ENCODE results near the gene AMBRA1.

The AMBRA1 gene

GRCh38 chr11:46475051-46475925, 118.5 kb downstream of the AMBRA1 start:
- DNase-seq (ENCODE audit: low spot score): no peak

GRCh38 chr11:46472662-46472994, 121.2 kb downstream of the AMBRA1 start:
- DNase-seq (ENCODE audit: low spot score): no peak

GRCh38 chr11:46471943-46472661, 121.7 kb downstream of the AMBRA1 start:
- no peak for DNase-seq (ENCODE audit: low spot score)

GRCh38 chr11:46469926-46470325, 123.9 kb downstream of the AMBRA1 start:
- no peak for DNase-seq (ENCODE audit: low spot score)

- no peak for DNase-seq (ENCODE audit: low spot score)
Measured at GRCh38 chr11:46465683-46466082, 128.1 kb downstream of the AMBRA1 start.

GRCh38 chr11:46463701-46464421, 130.0 kb downstream of the AMBRA1 start:
- no peak for DNase-seq (ENCODE audit: low spot score)

- no peak for DNase-seq (ENCODE audit: low spot score)
Measured at GRCh38 chr11:46461461-46461927, 132.3 kb downstream of the AMBRA1 start.

- DNase-seq (ENCODE audit: low spot score): no peak
Measured at GRCh38 chr11:46458491-46458890, 135.3 kb downstream of the AMBRA1 start.

- DNase-seq (ENCODE audit: low spot score): no peak
Measured at GRCh38 chr11:46457659-46458424, 136.0 kb downstream of the AMBRA1 start.

GRCh38 chr11:46457021-46457420, 136.8 kb downstream of the AMBRA1 start:
- DNase-seq (ENCODE audit: low spot score): no peak

- DNase-seq (ENCODE audit: low spot score): no peak
Measured at GRCh38 chr11:46456269-46457001, 137.4 kb downstream of the AMBRA1 start.

GRCh38 chr11:46455834-46456233, 138.0 kb downstream of the AMBRA1 start:
- DNase-seq (ENCODE audit: low spot score): no peak

GRCh38 chr11:46452918-46453517, 140.8 kb downstream of the AMBRA1 start:
- DNase-seq (ENCODE audit: low spot score): no peak

- DNase-seq (ENCODE audit: low spot score): no peak
Measured at GRCh38 chr11:46451759-46452158, 142.1 kb downstream of the AMBRA1 start.

GRCh38 chr11:46450846-46451477, 142.9 kb downstream of the AMBRA1 start:
- no peak for DNase-seq (ENCODE audit: low spot score)

- no peak for DNase-seq (ENCODE audit: low spot score)
Measured at GRCh38 chr11:46447544-46447943, 146.3 kb downstream of the AMBRA1 start.

GRCh38 chr11:46445920-46446771, 147.7 kb downstream of the AMBRA1 start:
- no peak for DNase-seq (ENCODE audit: low spot score)

- no peak for DNase-seq (ENCODE audit: low spot score)
Measured at GRCh38 chr11:46445192-46445919, 148.5 kb downstream of the AMBRA1 start.

- DNase-seq (ENCODE audit: low spot score): no peak
Measured at GRCh38 chr11:46444305-46444704, 149.5 kb downstream of the AMBRA1 start.
